Measurements from ENCODE around the gene SLC6A12.
"Not testable (repeated sequence)": the region's sequence is repeated elsewhere in the genome, so short reads cannot be mapped to it uniquely, and the experiment has no call there.

Gene SLC6A12

GRCh38 chr12:214003-214741 lies at the start of gene SLC6A12:
TSS of gene SLC6A12 (minus strand) at chr12:214157. CDS start at chr12:209986, 4,171 bp downstream.
- DNase-seq, result no peak

DNA sequence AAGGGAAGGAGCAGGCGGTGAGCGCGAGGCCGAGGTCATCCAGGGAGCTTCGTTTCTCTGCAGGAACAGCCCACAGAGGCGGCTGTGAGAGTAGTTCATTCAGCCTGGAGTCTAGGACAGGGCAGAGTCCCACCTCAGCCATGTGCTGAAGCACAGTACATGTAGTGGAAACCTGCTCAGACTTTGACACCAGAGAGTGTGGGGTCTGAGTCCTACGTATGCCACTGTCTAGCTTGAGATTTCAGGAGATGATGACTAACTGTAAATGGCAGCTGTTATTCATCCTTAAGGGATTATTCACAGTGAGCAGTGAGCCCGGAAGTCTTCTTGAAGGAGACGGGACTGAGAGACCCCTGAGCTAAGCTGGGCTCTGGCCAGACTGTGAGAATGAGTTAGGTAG lies 49.6 kb upstream of the SLC6A12 start:
- no peak for DNase-seq

DNA sequence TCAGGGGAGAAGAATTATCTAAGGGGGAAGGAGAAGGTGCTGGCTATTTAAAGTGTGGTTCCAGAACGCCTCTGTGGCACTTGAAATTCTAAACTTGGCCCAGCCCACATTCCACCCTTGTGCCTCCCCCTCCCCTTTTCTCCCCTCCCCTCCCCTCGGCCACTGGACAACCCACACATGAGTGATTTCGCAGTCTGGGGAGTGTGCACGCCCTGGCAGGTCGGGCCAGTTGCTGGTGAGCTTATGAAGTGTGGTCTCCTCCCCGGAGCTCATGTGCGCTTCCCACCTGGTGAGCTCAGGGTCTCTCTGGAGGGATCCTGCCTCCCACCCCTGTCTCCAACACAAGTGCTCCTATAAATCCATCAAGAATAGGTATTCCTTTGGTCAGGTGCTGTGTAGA lies 48.9 kb upstream of the SLC6A12 start, which contains the start of gene SLC6A13:
Gene SLC6A13, minus strand, starts transcription at position 20 of the 400 bp plus-strand sequence. CDS start 2,784 bp downstream, outside the sequence.
- DNase-seq, result no peak

GRCh38 chr12:262113-262512 lies 48.2 kb upstream of the SLC6A12 start:
- no peak for DNase-seq

DNA sequence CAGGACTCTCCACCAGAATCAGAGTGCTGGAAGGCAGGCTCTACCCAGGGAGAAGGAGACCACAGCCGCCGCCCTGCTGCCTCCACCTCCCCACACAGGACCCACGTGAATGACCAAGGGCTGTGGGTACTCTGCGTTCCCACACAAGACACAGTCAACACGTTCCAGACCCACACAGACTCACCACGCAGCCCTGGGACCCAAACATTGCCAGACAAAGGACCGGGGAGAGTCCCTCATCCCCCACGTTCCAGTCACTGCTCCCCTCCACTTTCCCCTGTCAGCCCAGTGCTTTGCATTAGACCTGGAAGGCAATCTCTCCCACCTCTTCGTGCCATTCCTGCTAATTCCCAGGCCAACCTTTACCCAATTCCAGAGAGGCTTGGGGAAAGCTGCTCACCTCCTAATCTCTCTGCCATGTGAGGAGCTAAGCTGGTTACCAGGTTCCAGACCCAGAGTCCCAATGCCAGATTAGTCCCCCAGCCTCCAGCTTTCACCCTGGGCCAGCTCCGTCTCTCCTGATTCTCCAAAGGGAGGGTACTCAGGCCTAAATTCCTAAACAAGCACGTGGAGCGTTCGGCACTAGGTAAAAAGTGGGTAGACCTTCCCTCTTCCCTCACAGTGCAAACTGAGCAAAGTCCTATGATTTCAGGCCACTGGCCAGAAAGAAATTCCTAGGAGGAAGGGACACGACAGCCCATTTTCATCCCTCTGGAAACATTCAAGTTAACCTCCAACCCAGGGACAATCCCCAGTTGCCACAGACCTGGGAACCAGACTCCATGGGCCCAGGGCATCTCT lies 43.8 kb upstream of the SLC6A12 start:
- no peak for DNase-seq

DNA sequence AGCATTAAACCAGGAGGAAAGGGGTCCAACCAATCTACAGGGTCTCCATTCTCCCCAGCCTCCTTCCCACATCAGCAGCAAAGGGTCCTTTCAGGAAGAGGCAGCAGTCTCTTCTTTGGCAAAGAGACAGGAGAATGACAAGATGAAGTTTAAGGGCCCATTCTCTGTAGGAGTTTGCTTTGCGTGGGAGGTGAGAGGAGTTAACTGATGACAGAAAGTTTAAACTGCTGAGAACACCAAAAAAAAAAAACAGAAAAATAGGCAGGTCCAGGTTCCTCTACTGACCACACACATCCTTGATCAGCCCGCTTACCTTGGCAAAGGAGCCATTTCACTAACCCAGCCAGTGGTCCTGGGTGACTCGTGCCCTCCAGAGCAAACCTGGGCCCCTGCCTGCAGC lies 43.0 kb upstream of the SLC6A12 start:
- no peak for DNase-seq

GRCh38 chr12:256225-256624 lies 42.3 kb upstream of the SLC6A12 start:
- no peak for DNase-seq

DNA sequence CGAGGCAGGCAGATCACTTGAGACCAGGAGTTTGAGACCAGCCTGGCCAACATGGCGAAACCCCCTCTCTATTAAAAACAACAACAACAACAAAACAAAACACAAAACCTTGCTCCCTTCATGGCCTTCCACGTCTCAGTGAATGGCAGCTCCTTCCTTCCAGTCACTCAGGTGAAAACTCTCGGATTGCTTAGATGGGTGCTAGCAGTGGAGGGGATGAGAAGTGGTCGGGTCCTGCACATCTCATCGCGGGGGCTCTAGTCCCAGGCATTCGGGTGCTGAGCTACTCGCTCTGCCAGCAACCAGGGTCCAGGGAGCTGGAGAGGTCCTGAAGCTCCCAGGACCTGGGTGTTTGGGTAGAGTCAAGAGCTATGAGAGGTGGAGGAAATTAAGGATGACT lies 41.0 kb upstream of the SLC6A12 start:
- DNase-seq, result no peak

- no peak for DNase-seq
Measured at GRCh38 chr12:254039-254438, 40.1 kb upstream of the SLC6A12 start.

DNA sequence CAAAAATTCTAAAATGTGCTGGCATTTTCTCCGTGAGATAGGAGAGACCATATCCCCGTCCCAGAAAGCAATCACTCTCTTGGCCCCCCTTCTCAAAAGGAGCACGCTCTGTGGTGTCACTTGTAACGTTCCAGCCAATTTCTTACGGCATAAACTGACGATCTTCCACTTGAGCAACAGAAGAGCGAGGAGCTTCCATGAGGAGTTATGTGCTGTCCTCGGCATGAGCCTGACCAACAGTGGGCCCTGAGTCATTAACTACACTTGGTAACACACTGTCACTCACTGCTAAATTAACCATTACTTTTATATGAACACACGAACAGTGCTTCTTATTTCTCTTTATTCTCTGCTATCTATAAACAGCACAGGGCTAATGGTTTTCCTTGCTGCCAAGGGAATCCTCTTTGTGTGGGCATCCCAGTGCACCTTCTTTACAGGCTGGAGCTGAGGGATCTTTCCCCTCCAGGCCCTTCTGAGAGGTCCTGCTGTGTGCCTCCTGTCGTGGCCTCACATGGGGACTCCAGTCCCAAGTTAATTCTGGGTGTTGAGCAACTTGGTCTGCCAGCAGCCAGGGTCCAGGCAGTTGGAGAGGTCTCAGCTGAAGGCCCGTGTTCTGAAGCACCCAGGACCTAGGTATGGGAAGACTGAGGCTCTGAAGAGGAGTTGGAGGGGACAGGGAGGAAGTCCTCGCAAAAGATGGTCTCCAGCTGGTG lies 39.3 kb upstream of the SLC6A12 start:
- DNase-seq, result no peak

- DNase-seq, result no peak
Measured at GRCh38 chr12:252636-253035, 38.7 kb upstream of the SLC6A12 start.

DNA sequence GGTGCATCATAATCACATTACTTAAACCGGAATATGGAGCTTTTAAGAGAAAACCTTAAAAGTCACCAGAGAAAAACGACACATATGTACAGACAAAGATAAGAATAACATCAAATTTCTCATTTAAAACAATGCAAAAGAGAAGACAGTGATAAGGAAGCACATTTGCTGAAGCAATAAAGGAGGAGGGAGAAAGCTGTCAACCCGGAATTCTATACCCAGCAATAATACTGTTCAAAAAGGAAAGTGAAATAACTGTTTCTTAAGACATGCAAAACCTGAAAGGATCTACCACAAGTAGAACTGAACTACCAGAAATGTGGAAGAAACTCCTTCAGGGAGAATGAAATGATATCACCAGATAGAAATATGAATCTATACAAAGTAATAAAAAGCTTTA lies 33.3 kb upstream of the SLC6A12 start:
- no peak for DNase-seq

DNA sequence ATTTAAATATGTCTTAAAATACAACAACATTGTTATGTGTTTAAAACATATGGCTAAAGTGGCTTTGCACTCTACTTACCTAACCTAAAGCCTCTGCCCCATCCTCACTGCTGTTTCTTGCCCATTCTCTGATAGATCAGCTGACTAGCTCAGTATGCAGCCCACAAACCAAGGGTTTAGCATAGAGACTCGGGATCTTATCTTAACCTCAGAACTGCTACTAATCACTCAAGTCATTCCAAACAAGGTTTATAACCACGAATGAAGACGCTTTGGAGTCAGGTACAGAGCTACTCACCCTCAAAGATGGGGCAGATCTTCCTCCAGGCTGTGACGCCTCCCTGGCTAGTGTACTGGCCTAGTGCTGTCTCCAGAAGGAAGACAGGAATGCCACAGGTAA lies 29.4 kb upstream of the SLC6A12 start:
- no peak for DNase-seq

DNA sequence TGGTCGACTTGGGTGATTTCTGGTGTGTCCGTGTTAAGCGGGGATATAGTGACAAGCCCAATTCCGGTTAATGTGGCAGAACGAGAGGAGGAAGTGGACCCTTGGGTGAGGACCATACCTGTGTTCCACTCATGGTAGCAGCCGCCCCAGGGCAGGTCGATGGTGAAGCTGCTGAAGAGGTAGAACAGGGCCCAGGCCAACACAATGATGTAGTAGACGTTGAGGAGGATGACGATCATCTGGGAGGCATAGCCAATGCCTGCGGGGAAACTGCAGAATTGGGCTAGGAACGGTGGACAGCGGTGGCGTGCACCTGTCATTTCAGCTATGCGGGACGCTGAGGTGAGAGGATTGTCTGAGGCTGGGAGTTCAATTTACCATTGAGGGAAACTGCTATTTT lies 28.5 kb upstream of the SLC6A12 start:
- no peak for DNase-seq

DNA sequence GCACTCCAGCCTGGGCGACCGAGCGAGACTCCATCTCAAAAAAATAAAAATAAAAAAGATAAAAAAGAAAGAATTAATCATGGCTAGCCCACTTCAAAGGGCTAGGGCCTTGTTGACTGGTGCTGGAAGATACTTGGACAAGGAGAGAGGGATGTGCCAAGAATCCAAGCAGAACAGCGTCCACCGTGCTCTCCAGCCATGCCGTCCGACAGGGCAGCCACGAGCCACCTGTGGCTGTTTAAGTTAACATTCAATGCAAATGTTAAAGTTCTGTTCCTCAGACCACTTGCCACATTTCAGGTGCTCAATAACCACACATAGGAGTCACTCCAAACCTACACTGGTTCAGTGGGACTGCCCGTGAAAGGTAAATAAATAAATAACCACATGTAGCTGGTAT lies 27.3 kb upstream of the SLC6A12 start:
- DNase-seq, result no peak

DNA sequence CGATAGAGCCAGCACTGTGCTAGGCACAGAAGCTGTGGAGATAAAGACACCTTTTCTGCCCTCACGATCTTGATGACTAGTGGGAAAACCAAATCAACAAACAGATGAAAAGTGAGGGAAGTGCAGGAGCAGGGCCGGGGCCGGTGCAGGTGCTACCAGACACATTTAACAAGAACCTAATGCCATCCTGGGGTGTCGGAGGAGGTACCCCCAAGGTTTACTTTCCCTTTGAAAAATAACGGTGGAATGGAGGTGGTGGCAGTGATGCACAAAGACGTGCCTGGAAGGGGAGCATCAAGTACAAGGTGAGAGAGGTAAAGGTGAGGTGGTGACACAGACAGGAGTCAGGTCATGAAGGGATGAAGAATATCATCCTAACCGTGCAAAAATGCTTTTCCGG lies 26.6 kb upstream of the SLC6A12 start:
- no peak for DNase-seq

- DNase-seq, result no peak
Measured at GRCh38 chr12:238736-239398, 24.9 kb upstream of the SLC6A12 start.

DNA sequence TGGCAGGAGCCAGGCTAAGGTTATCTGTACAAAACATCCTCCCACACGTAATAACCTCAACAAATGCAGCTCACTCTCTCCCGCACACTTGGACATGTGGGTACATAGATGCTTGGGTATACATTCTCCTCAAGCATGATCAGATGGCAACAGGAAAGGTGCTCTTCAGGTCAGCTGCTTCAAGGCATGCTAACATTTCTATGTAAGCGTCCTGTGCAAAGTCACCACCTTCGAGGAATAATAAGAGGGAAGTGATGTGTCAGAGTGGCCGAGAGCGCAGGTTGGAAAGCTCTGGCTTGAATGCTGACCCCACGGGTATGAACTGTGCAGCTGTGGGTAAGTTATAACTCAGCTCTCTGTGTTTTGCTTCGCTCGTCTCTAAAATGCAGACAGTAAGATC lies 24.2 kb upstream of the SLC6A12 start:
- DNase-seq, result no peak

DNA sequence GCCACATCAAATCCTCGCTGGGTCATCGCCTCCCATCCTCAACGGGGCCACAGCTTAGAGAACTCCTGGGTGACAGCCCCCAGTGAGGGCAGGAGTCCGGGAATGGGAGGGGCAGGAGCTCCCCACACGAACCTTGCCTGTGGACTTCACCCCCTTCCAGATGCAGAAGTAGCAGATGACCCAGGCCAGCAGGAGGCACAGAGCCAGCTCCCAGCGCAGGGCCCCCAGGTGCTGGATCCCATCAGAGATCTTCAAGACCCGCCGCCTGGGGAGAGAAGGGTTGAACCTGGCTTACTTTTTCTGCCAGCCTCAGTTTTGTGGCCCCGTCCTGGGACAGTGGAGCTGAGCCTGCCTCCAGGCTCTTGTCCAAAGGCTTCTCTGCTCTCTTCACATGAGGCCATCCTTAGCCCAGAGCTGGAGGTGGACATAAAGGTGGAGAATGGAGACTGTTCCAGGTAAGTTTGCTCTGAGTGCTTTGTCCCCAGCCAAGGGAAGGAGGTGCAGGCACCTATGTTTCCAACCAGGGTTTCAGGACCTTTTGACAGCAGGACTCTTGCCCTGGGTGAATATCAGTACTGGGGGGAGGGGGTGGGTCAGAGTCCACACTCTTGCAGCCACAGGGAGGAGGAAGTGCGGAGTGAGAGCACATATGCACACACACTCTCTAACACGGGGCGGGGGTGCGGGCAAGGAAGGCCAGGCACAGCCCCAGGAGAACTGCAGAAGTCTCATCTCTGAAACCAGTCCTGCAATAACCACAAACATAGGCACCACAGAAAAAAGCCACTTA lies 23.3 kb upstream of the SLC6A12 start:
- no peak for DNase-seq

DNA sequence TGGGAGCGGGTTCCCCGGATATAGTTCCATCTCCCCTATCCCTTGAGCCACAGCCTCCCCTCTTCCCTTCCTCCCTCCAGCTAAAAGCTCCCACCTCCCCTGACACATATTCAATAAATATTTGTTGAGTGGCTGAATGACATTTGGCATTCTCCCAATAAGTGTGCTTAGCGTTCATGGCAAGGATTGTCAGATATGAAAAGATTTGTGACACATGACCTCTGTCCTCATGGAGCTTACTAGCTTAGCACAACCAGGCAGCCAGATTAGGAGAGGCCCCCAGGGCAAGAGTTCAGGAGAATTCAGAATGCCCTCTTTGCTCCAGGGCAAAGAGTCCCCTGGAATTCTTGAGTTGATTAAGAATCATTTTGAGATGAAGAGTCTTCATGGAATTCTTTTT lies 22.5 kb upstream of the SLC6A12 start:
- DNase-seq, result no peak

- DNase-seq, result not testable (repeated sequence)
Measured at GRCh38 chr12:235967-236366, 22.0 kb upstream of the SLC6A12 start.

- no peak for DNase-seq
Measured at GRCh38 chr12:234891-235415, 21.0 kb upstream of the SLC6A12 start.
